Esophagus squamous epithelium (tissue), 5 donors: ENCODE measurements around the gene KCNAB1. TPM values are rescaled to one million over a fixed set of nuclear protein-coding genes. Genes with fewer than 3 reads are reported as not detected.
"Not testable (repeated sequence)": the region's sequence is repeated elsewhere in the genome, so short reads cannot be mapped to it uniquely, and the experiment has no call there.

Experiments
- DNase-seq: peaks from one replicate; lab custom pipeline; 2025; lab: John Stamatoyannopoulos, UW
- H3K27ac ChIP-seq, 4 donors: fragments of 200-600 bp; sonication (generic); one replicate each; pipeline ENCODE4 v1.5.1; 2016 to 2019; ENCODE audit warnings: mild to moderate bottlenecking in 1 of 4
- H3K27me3 ChIP-seq, 4 donors: fragments of 200-600 bp; sonication (generic); 1 replicate in 3 of 4; 2 replicates in 1 of 4; pipeline versions ENCODE4 v1.5.1 to v1.6.0; 2017 to 2021; ENCODE audit warnings: antibody characterized with exemption in 1 of 4
- H3K36me3 ChIP-seq, 3 donors: fragments of 200-600 bp; sonication (generic); one replicate each; pipeline ENCODE4 v1.5.1; 2016 to 2019
- H3K4me1 ChIP-seq, 3 donors: fragments of 200-600 bp; sonication (generic); one replicate each; pipeline ENCODE4 v1.5.1; 2017 to 2019
- H3K4me3 ChIP-seq, 4 donors: fragments of 200-600 bp; sonication (generic); 1 replicate in 3 of 4; 2 replicates in 1 of 4; pipeline ENCODE4 v1.5.1; 2016 to 2019; ENCODE audit warnings: mild to moderate bottlenecking in 2 of 4, moderate library complexity in 1 of 4
- H3K9me3 ChIP-seq, 3 donors: fragments of 200-600 bp; sonication (generic); one replicate each; pipeline ENCODE4 v1.5.1; 2016 to 2019
- CTCF ChIP-seq, 6 experiments: fragments of 450-650 bp in 4 of 6; fragments of 200-600 bp in 2 of 6; sonication (generic) in 2 of 6; IDR thresholded peaks; one replicate each; pipeline ENCODE4 v1.5.1; 2016 to 2019; ENCODE audit warnings: antibody characterized with exemption in 6 of 6, mild to moderate bottlenecking in 4 of 6, moderate library complexity in 4 of 6
- POLR2A ChIP-seq, 4 donors: fragments of 450-650 bp; IDR thresholded peaks; one replicate each; pipeline ENCODE4 v1.6.1; 2017; ENCODE audit warnings: antibody characterized with exemption in 4 of 4, mild to moderate bottlenecking in 4 of 4, moderate library complexity in 3 of 4
- WGBS, 2 donors: methylation state at CpG; one replicate each; pipeline ENCODE4 v1.1.5; 2018; 5-methylcytosine and 5-hydroxymethylcytosine counted together
- intact Hi-C: fragments of 100-400 bp; cut with DNase I; formaldehyde crosslinking; loops from one replicate; pipeline ENCODE4 v1.15.0; 2022
- total RNA-seq, 4 donors: library from RNA; depleted of rRNA; stranded (reverse); fragments of >200 nt; gene quantifications; one replicate each; pipeline ENCODE4 v1.1.0, GENCODE V29; 2016
- donor health status: DM: yes; HTN: yes; CAD: no.

Gene KCNAB1
- total RNA-seq, 4 donors from 2014 or later = 0.40 to 6.6 (median 1.3) TPM

- H3K27ac ChIP-seq = no peak overlapping the region
- H3K4me1 ChIP-seq = no peaks in the 10 kb centered on the region
- no peak overlapping the region for H3K4me3 ChIP-seq
- H3K27me3 ChIP-seq = no peaks in the 10 kb centered on the region
- TF ChIP-seq POLR2A (IDR thresholded peaks at IDR 0.05) (no peak), CTCF (IDR thresholded peaks at IDR 0.05) (no peak)
- WGBS, 2 donors = 40 to 55% methylated on average over 1 of the region's 1 CpG
- intact Hi-C loops = no loop called here
- DNase-seq = no peak
- H3K36me3 ChIP-seq = no peaks in the 10 kb centered on the region
- no peaks in the 10 kb centered on the region for H3K9me3 ChIP-seq
Measured at GRCh38 chr3:156563900-156564682, 443.7 kb downstream of the KCNAB1 start.

GRCh38 chr3:156569016-156569415, 448.6 kb downstream of the KCNAB1 start:
- DNase-seq, intact Hi-C loops, H3K27ac ChIP-seq, H3K36me3 ChIP-seq, H3K9me3 ChIP-seq, H3K27me3 ChIP-seq, H3K4me3 ChIP-seq, H3K4me1 ChIP-seq: not testable (repeated sequence)
- WGBS, 2 donors = 82 to 86% methylated on average over 8 of the region's 8 CpGs

GRCh38 chr3:156569881-156570280, 449.5 kb downstream of the KCNAB1 start:
- H3K9me3 ChIP-seq, H3K36me3 ChIP-seq, H3K4me3 ChIP-seq, DNase-seq, H3K27ac ChIP-seq, H3K4me1 ChIP-seq, H3K27me3 ChIP-seq, intact Hi-C loops: not testable (repeated sequence)
- 61 to 67% methylated on average over 4 of the region's 4 CpGs for WGBS, 2 donors

GRCh38 chr3:156575641-156576040, 455.3 kb downstream of the KCNAB1 start:
- Histone ChIP-seq H3K4me1 (no peaks in the 10 kb centered on the region), H3K4me3 (no peak overlapping the region), H3K27ac (no peak overlapping the region), H3K9me3 (no peaks in the 10 kb centered on the region), H3K36me3 (no peaks in the 10 kb centered on the region), H3K27me3 (no peaks in the 10 kb centered on the region)
- TF ChIP-seq POLR2A (IDR thresholded peaks at IDR 0.05) (no peak), CTCF (IDR thresholded peaks at IDR 0.05) (no peak)
- intact Hi-C loops = no loop called here
- no peak for DNase-seq
- WGBS, 2 donors = 65 to 89% methylated on average over 3 of the region's 3 CpGs

- WGBS, 2 donors = 76 to 84% methylated on average over 2 of the region's 2 CpGs
- no peak for TF ChIP-seq CTCF (IDR thresholded peaks at IDR 0.05)
- no peak for TF ChIP-seq POLR2A (IDR thresholded peaks at IDR 0.05)
- Histone ChIP-seq H3K36me3 (no peaks in the 10 kb centered on the region), H3K4me3 (no peak overlapping the region), H3K27me3 (no peaks in the 10 kb centered on the region), H3K27ac (no peak overlapping the region), H3K9me3 (no peaks in the 10 kb centered on the region), H3K4me1 (no peaks in the 10 kb centered on the region)
- DNase-seq = no peak
- intact Hi-C loops = no loop called here
Measured at GRCh38 chr3:156576051-156576450, 455.7 kb downstream of the KCNAB1 start.

GRCh38 chr3:156576651-156577348, 456.4 kb downstream of the KCNAB1 start:
- intact Hi-C loops = no loop called here
- Histone ChIP-seq H3K4me1 (no peaks in the 10 kb centered on the region), H3K27me3 (no peaks in the 10 kb centered on the region), H3K36me3 (no peaks in the 10 kb centered on the region), H3K4me3 (no peak overlapping the region), H3K9me3 (no peaks in the 10 kb centered on the region), H3K27ac (no peak overlapping the region)
- DNase-seq = no peak
- WGBS, 2 donors = 73 to 79% methylated on average over 2 of the region's 2 CpGs
- no peak for TF ChIP-seq POLR2A (IDR thresholded peaks at IDR 0.05)
- no peak for TF ChIP-seq CTCF (IDR thresholded peaks at IDR 0.05)
